Right lobe of liver (tissue), 6 donors: ENCODE data around the gene PFKFB3. TPM values are rescaled to one million over a fixed set of nuclear protein-coding genes. Genes with fewer than 3 reads are reported as not detected.

Experiments used
- ATAC-seq, 4 donors: fragments of 200-7000 bp; cut with Tn5 transposase; one replicate each; pipeline ENCODE4 v1.9.1; 2020; ENCODE audit warnings: mild to moderate bottlenecking in 4 of 4, moderate library complexity in 4 of 4
- DNase-seq, 3 donors: peaks; one replicate each; pipeline ENCODE4 v3.0.0-alpha.2; 2020
- H3K27ac ChIP-seq, 3 donors: fragments of 200-600 bp; one replicate each; pipeline ENCODE4 v1.8.0; 2022
- H3K27me3 ChIP-seq, 2 donors: fragments of 200-600 bp; one replicate each; pipeline ENCODE4 v1.8.0; 2022
- H3K36me3 ChIP-seq, 4 donors: fragments of 200-600 bp; sonication (generic) in 1 of 4; one replicate each; pipeline versions ENCODE4 v1.5.1 to v1.8.0; 2017 to 2022; ENCODE audit warnings: control low read depth in 1 of 4
- H3K4me1 ChIP-seq, 4 donors: fragments of 200-600 bp; sonication (generic) in 1 of 4; one replicate each; pipeline versions ENCODE4 v1.5.1 to v1.8.0; 2017 to 2022; ENCODE audit warnings: control low read depth in 1 of 4
- H3K4me3 ChIP-seq, 3 donors: fragments of 200-600 bp; one replicate each; pipeline ENCODE4 v1.8.0; 2022
- H3K9me3 ChIP-seq, 4 donors: fragments of 200-600 bp; sonication (generic) in 1 of 4; one replicate each; pipeline versions ENCODE4 v1.5.1 to v1.8.0; 2017 to 2022; ENCODE audit warnings: control low read depth in 1 of 4
- CTCF ChIP-seq, 4 donors: fragments of 200-600 bp in 3 of 4; fragments of 450-650 bp in 1 of 4; IDR thresholded peaks; one replicate each; pipeline versions ENCODE4 v1.5.1 to v1.8.0; 2016 to 2022; ENCODE audit warnings: antibody characterized with exemption in 4 of 4, mild to moderate bottlenecking in 2 of 4
- POLR2A ChIP-seq: fragments of 450-650 bp; IDR thresholded peaks from one replicate; pipeline ENCODE4 v1.6.1; 2017; ENCODE audit warnings: antibody characterized with exemption, mild to moderate bottlenecking
- WGBS: methylation state at CpG from one replicate; pipeline ENCODE4 v1.1.6; 2018; ENCODE audit warnings: low coverage, low lambda C conversion rate; ENCODE audit not compliant: insufficient coverage; ENCODE audit errors: missing lambda C conversion rate; 5-methylcytosine and 5-hydroxymethylcytosine counted together
- intact Hi-C, 2 donors: fragments of 100-400 bp; cut with DNase I; formaldehyde crosslinking; loops; one replicate each; pipeline versions ENCODE4 v1.11.2 to v1.14.1; 2022
- total RNA-seq, 6 experiments: library from RNA; depleted of rRNA in 2 of 6; stranded (reverse); fragments of >200 nt in 2 of 6; fragmentation: NEBNext Ultra II Directional in 3 of 6; extraction: Animal tissue kit (Norgen Biotek cat#: 25700) in 3 of 6; gene quantifications; one replicate each; pipeline versions ENCODE4 v1.1.0 to v1.2.4, GENCODE V29; 2016 to 2023
- donor health status: DM: no; HTN: yes; CAD: no.
- donor health status: DM: no; HTN: no; CAD: no.
- donor health status: DM: no; HTN: no; CAD: no.
- donor health status: DM: no; HTN: yes; CAD: no.
- donor health status: DM: no; HTN: yes; CAD: no.

Gene PFKFB3
- total RNA-seq, 6 experiments from 2014 or later = 6.8 to 57.8 (median 20.8) TPM

- no peak for ATAC-seq
- no peak for TF ChIP-seq CTCF (IDR thresholded peaks at IDR 0.05)
- TF ChIP-seq POLR2A = no peak
Measured at GRCh38 chr10:6256439-6256838, 53.7 kb downstream of the PFKFB3 start.

GRCh38 chr10:6259153-6259552 lies 56.4 kb downstream of the PFKFB3 start:
- H3K4me1 ChIP-seq = peaks cover 0 to 18% (median 0%) of the 10 kb centered on the region in 4 donors
- H3K27me3 ChIP-seq = no peaks in the 10 kb centered on the region
- no peak for DNase-seq
- TF ChIP-seq POLR2A (no peak), CTCF (IDR thresholded peaks at IDR 0.05) (no peak)
- H3K9me3 ChIP-seq = no peaks in the 10 kb centered on the region
- H3K4me3 ChIP-seq = no peak overlapping the region
- H3K27ac ChIP-seq = no peak overlapping the region
- ATAC-seq = no peak
- H3K36me3 ChIP-seq = no peaks in the 10 kb centered on the region
- intact Hi-C loops = no loop called here

More at GRCh38 chr10:6256439-6256838, 53.7 kb downstream of the PFKFB3 start:
- 82% methylated on average over 6 of the region's 8 CpGs for WGBS
- H3K4me1 ChIP-seq = peaks cover 0 to 18% (median 0%) of the 10 kb centered on the region in 4 donors
- no peak overlapping the region for H3K27ac ChIP-seq
- no peaks in the 10 kb centered on the region for H3K9me3 ChIP-seq
- DNase-seq = no peak
- no peak overlapping the region for H3K4me3 ChIP-seq
- intact Hi-C loops = no loop called here
- H3K36me3 ChIP-seq = no peaks in the 10 kb centered on the region
- H3K27me3 ChIP-seq = no peaks in the 10 kb centered on the region

- Histone ChIP-seq H3K4me3 (no peak overlapping the region), H3K36me3 (no peaks in the 10 kb centered on the region), H3K4me1 (peaks cover 0 to 9% (median 0%) of the 10 kb centered on the region in 4 donors), H3K27ac (no peak overlapping the region), H3K27me3 (no peaks in the 10 kb centered on the region), H3K9me3 (no peaks in the 10 kb centered on the region)
- ATAC-seq = no peak
- TF ChIP-seq CTCF (IDR thresholded peaks at IDR 0.05) (no peak), POLR2A (no peak)
- intact Hi-C loops = no loop called here
- no peak for DNase-seq
- 65% methylated on average over 3 of the region's 3 CpGs for WGBS
Measured at GRCh38 chr10:6260843-6261242, 58.1 kb downstream of the PFKFB3 start.

DNA sequence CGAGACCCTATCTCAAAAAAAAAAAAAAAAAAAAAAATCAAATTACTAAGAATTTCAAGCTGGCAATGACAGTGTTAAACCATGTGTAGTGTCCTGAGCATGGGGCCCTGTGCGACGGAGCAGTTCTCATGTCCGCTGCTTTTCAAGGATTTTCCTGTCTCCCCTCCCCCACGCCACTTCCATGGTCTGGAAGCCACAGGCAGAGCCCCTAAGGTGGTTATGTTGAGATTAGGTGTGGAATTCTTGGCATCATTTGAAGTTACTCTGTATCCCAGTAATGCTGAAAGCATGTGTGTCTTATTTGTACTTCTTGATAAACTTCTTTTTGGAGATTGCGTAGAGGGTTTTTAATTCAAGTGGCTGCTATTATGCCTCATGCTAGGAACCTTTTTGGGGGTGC lies 65.2 kb downstream of the PFKFB3 start:
- H3K27me3 ChIP-seq = no peaks in the 10 kb centered on the region
- no peaks in the 10 kb centered on the region for H3K9me3 ChIP-seq
- H3K36me3 ChIP-seq = no peaks in the 10 kb centered on the region
- no peak for TF ChIP-seq CTCF (IDR thresholded peaks at IDR 0.05)
- no peak for TF ChIP-seq POLR2A
- DNase-seq (no peak), ATAC-seq (no peak)
- no peak overlapping the region for H3K4me3 ChIP-seq
- H3K4me1 ChIP-seq = peaks cover 0 to 12% (median 4%) of the 10 kb centered on the region in 4 donors
- 59% methylated on average over 5 of the region's 6 CpGs for WGBS
- H3K27ac ChIP-seq = no peak overlapping the region
- intact Hi-C loops = no loop called here

DNA sequence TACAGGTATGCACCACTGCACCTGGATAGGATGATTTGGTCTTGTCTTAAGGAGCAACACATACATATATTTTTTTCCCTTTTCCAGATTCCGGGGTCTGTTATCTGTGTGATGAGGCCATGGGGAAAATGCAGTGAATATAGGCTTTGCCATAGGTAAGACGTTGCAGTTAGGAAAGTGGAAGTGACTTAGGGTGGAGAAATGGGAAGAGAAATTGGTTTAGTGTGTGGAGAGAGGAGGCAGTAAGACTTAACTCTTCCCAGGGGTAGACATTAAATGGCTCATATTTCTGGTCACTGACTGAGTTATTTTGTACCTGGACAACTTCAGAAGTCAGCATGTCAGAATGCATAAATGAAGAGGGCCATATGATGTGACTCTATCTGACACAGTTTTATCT lies 66.7 kb downstream of the PFKFB3 start:
- H3K9me3 ChIP-seq = no peaks in the 10 kb centered on the region
- WGBS = 77% methylated on average over 2 of the region's 2 CpGs
- peaks cover 0 to 19% (median 4%) of the 10 kb centered on the region in 4 donors for H3K4me1 ChIP-seq
- no peak overlapping the region for H3K4me3 ChIP-seq
- DNase-seq = no peak
- H3K27ac ChIP-seq = peak overlapping the region in 1 of 3 donors; percentile 18
- ATAC-seq = no peak
- no peaks in the 10 kb centered on the region for H3K27me3 ChIP-seq
- H3K36me3 ChIP-seq = no peaks in the 10 kb centered on the region
- TF ChIP-seq CTCF (IDR thresholded peaks at IDR 0.05) (no peak), POLR2A (no peak)
- intact Hi-C loops = no loop called here
